B cell (primary cell): ENCODE data around the gene HES2. TPM values are rescaled to one million over a fixed set of nuclear protein-coding genes. Genes with fewer than 3 reads are reported as not detected.
"Not testable (repeated sequence)": the region's sequence is repeated elsewhere in the genome, so short reads cannot be mapped to it uniquely, and the experiment has no call there.

ENCODE experiments used
- ATAC-seq: fragments of 200-7000 bp; cut with Tn5 transposase; one replicate; pipeline ENCODE4 v1.10.0; 2021; ENCODE audit warnings: low read depth, mild to moderate bottlenecking, moderate number of reproducible peaks, moderate library complexity
- CTCF ChIA-PET: fragments of 350-600 bp; sonication (Branson Sonifier 250); formaldehyde crosslinking; loops from one replicate; lab custom pipeline; 2021; ENCODE audit warnings: antibody characterized with exemption, inconsistent platforms; lab: Charles Lee
- POLR2A ChIA-PET: fragments of 350-600 bp; sonication (Branson Sonifier 250); formaldehyde crosslinking; loops from one replicate; lab custom pipeline; 2021; ENCODE audit warnings: antibody characterized with exemption; lab: Charles Lee
- DNase-seq: peaks from one replicate; pipeline ENCODE4 v3.0.0; 2013
- H2AFZ ChIP-seq: 2 replicates; pipeline ENCODE4 v1.6.1; 2012; ENCODE audit warnings: mild to moderate bottlenecking, low read depth, low read length; ENCODE audit not compliant: insufficient read depth, poor library complexity, severe bottlenecking
- H3K27ac ChIP-seq, 2 donors: 1 replicate in 1 of 2; 2 replicates in 1 of 2; pipeline ENCODE4 v1.5.1; 2012 to 2013; ENCODE audit warnings: low read length in 2 of 2, mild to moderate bottlenecking in 2 of 2, moderate library complexity in 1 of 2
- H3K27me3 ChIP-seq, 4 experiments: fragments of 200-600 bp in 1 of 4; sonication (generic) in 1 of 4; replicated peaks in 1 of 4; 1 replicate in 2 of 4; 2 replicates in 2 of 4; pipeline versions ENCODE4 v1.6.1 to v1.7.0; 2013 to 2016; ENCODE audit warnings: low read length in 3 of 4, mild to moderate bottlenecking in 2 of 4, mixed read lengths in 1 of 4, moderate library complexity in 1 of 4; ENCODE audit not compliant: insufficient read depth in 4 of 4, control insufficient read depth in 3 of 4; ENCODE audit errors: control extremely low read depth in 1 of 4
- H3K36me3 ChIP-seq, 2 experiments: replicated peaks in 1 of 2; 1 replicate in 1 of 2; 2 replicates in 1 of 2; pipeline versions ENCODE4 v1.6.1 to v1.7.1; 2013; ENCODE audit warnings: low read length in 1 of 2; ENCODE audit not compliant: insufficient read depth in 2 of 2, control insufficient read depth in 1 of 2; ENCODE audit errors: control extremely low read depth in 1 of 2, extremely low read depth in 1 of 2
- H3K4me1 ChIP-seq, 2 donors: fragments of 200-600 bp in 1 of 2; sonication (generic) in 1 of 2; 1 replicate in 1 of 2; 2 replicates in 1 of 2; pipeline versions ENCODE4 v1.5.1 to v1.6.1; 2013 to 2017; ENCODE audit warnings: low read length in 2 of 2; ENCODE audit not compliant: control insufficient read depth in 2 of 2, insufficient read depth in 2 of 2
- H3K4me2 ChIP-seq: replicated peaks from 2 replicates; pipeline ENCODE3; 2012; ENCODE audit warnings: mild to moderate bottlenecking, low read depth, low read length; ENCODE audit not compliant: poor library complexity, severe bottlenecking
- H3K4me3 ChIP-seq, 5 experiments: fragments of 200-600 bp in 1 of 5; sonication (generic) in 1 of 5; 1 replicate in 3 of 5; 2 replicates in 2 of 5; pipeline versions ENCODE4 v1.5.1 to v1.7.0; 2011 to 2016; ENCODE audit warnings: low read length in 4 of 5, mild to moderate bottlenecking in 4 of 5, low read depth in 2 of 5, control low read depth in 1 of 5, moderate library complexity in 1 of 5; ENCODE audit not compliant: insufficient read depth in 1 of 5; ENCODE audit errors: control extremely low read depth in 1 of 5, extremely low read depth in 1 of 5
- H3K79me2 ChIP-seq: fragments of 200-600 bp; sonication (generic); one replicate; pipeline ENCODE4 v1.6.0; 2016; ENCODE audit warnings: low read length; ENCODE audit not compliant: control insufficient read depth, insufficient read depth
- H3K9ac ChIP-seq: fragments of 200-600 bp; sonication (generic); 2 replicates; pipeline ENCODE4 v1.6.1; 2017; ENCODE audit warnings: mild to moderate bottlenecking, low read length, moderate library complexity
- H3K9me3 ChIP-seq, 3 donors: one replicate each; pipeline versions ENCODE4 v1.6.1 to v1.7.1; 2013; ENCODE audit warnings: low read length in 2 of 3; ENCODE audit not compliant: control insufficient read depth in 2 of 3, insufficient read depth in 1 of 3; ENCODE audit errors: control extremely low read depth in 1 of 3
- H4K20me1 ChIP-seq: 2 replicates; pipeline ENCODE4 v1.6.0; 2012; ENCODE audit warnings: mild to moderate bottlenecking, low read length; ENCODE audit not compliant: insufficient read depth, control insufficient read depth, poor library complexity, severe bottlenecking
- H3K27ac Mint-ChIP-seq: one replicate; pipeline ENCODE4 v1.8.0; 2021; ENCODE audit warnings: mixed read lengths
- H3K27me3 Mint-ChIP-seq: one replicate; pipeline ENCODE4 v1.8.0; 2021; ENCODE audit warnings: mixed read lengths
- H3K4me1 Mint-ChIP-seq: one replicate; pipeline ENCODE4 v1.8.0; 2021; ENCODE audit warnings: mixed read lengths
- H3K4me3 Mint-ChIP-seq: one replicate; pipeline ENCODE4 v1.8.0; 2021; ENCODE audit warnings: mixed read lengths
- H3K9me3 Mint-ChIP-seq: one replicate; pipeline ENCODE4 v1.8.0; 2022; ENCODE audit warnings: mixed read lengths; ENCODE audit not compliant: insufficient read depth
- CTCF ChIP-seq: fragments of 200-600 bp; IDR thresholded peaks from one replicate; pipeline ENCODE4 v1.8.0; 2022; ENCODE audit warnings: antibody characterized with exemption, mild to moderate bottlenecking
- EZH2 ChIP-seq: IDR thresholded peaks from 2 replicates; pipeline ENCODE4 v1.6.1; 2012; ENCODE audit warnings: borderline replicate concordance, low read depth, mild to moderate bottlenecking, moderate library complexity, low read length; ENCODE audit not compliant: insufficient read depth, poor library complexity, severe bottlenecking
- WGBS: methylation state at CpG from one replicate; pipeline ENCODE4 v1.1.5; 2013; ENCODE audit warnings: missing lambda C conversion rate; ENCODE audit not compliant: insufficient coverage; 5-methylcytosine and 5-hydroxymethylcytosine counted together
- intact Hi-C: fragments of 100-400 bp; cut with micrococcal nuclease; formaldehyde crosslinking; loops from one replicate; pipeline ENCODE4 v1.10.0; 2022
- polyA plus RNA-seq: library from polyadenylated mRNA; depleted of rRNA; stranded (reverse); fragments of >200 nt; gene quantifications from 2 replicates; pipeline ENCODE4 v1.2.3, GENCODE V29; 2012
- total RNA-seq, 2 donors: library from RNA; stranded (reverse); fragments of 120-200 nt in 1 of 2; gene quantifications; 1 replicate in 1 of 2; 2 replicates in 1 of 2; pipeline versions ENCODE4 v1.2.3 to v1.2.4, GENCODE V29; 2013 to 2022

HES2 gene
- total and polyA plus RNA-seq, 2 donors (not counting 1 experiment from before 2014, with no cell fraction given): not detected

- Histone ChIP-seq H4K20me1 (no peaks in the 10 kb centered on the region), H3K9ac (no peak overlapping the region), H3K9me3 (no peaks in the 10 kb centered on the region), H3K27ac (no peak overlapping the region), H3K27me3 (no peaks in the 10 kb centered on the region), H2AFZ (no peak overlapping the region), H3K4me1 (no peaks in the 10 kb centered on the region), H3K79me2 (peaks cover 8% of the 10 kb centered on the region), H3K36me3 (no peaks in the 10 kb centered on the region), H3K4me2 (no peak overlapping the region), H3K4me3 (no peak overlapping the region)
- Mint-ChIP-seq H3K4me3 (no peak overlapping the region), H3K27me3 (no peaks in the 10 kb centered on the region), H3K27ac (no peak overlapping the region), H3K4me1 (no peaks in the 10 kb centered on the region), H3K9me3 (no peaks in the 10 kb centered on the region)
- CTCF ChIA-PET: no interaction called here
- ATAC-seq (no peak), DNase-seq (no peak)
- TF ChIP-seq EZH2 (no peak), CTCF (no peak)
- 96% methylated on average over 6 of the region's 8 CpGs for WGBS
- intact Hi-C loops: no loop called here
- POLR2A ChIA-PET: no interaction called here
Measured at GRCh38 chr1:6373961-6374720, 45.6 kb downstream of the HES2 start.

- H4K20me1 ChIP-seq, H3K27ac Mint-ChIP-seq: not testable (repeated sequence)
Measured at GRCh38 chr1:6372236-6372635, 47.5 kb downstream of the HES2 start.

More at GRCh38 chr1:6372236-6372635, 47.5 kb downstream of the HES2 start:
- H3K4me3 Mint-ChIP-seq, H3K4me3 ChIP-seq, intact Hi-C loops, H3K4me1 Mint-ChIP-seq, H3K9ac ChIP-seq, H3K36me3 ChIP-seq, H3K4me2 ChIP-seq, H3K27me3 ChIP-seq, H3K4me1 ChIP-seq, H3K27me3 Mint-ChIP-seq, H3K27ac ChIP-seq, H2AFZ ChIP-seq, ATAC-seq, H3K9me3 Mint-ChIP-seq, DNase-seq, H3K79me2 ChIP-seq: not testable (repeated sequence)
- POLR2A ChIA-PET: interaction anchor here (0.7 kb wide), 1 partner anchor 10 kb away, joined by 6 read pairs; no protein-coding TSS in a partner anchor
- WGBS: 100% methylated on average over 3 of the region's 7 CpGs
- H3K9me3 ChIP-seq: peaks cover 0 to 16% (median 4%) of the 10 kb centered on the region in 3 donors
- CTCF ChIA-PET: interaction anchor here (0.7 to 1.1 kb wide), 2 partner anchors 33 to 44 kb away, joined by 3 to 8 read pairs; no protein-coding TSS in a partner anchor
